Activated CD8-positive, alpha-beta T cell treated with anti-CD3 and anti-CD28 coated beads, Interleukin-2, amount 10 ng/mL, durations not matched to agents 7 days and 5 days (primary cell): ENCODE measurements around the gene PRKCSH. TPM values are rescaled to one million over a fixed set of nuclear protein-coding genes. Genes with fewer than 3 reads are reported as not detected.

ENCODE experiments used
- ATAC-seq: fragments of 150-1000 bp; cut with Tn5 transposase; one replicate; pipeline ENCODE4 v1.10.0; 2021; ENCODE audit warnings: moderate library complexity
- CTCF ChIA-PET: fragments of 350-600 bp; sonication (Branson Sonifier 250); formaldehyde crosslinking; loops from one replicate; lab custom pipeline; 2021; ENCODE audit warnings: antibody characterized with exemption; lab: Charles Lee
- POLR2A ChIA-PET: fragments of 350-600 bp; sonication (Branson Sonifier 250); formaldehyde crosslinking; loops from one replicate; lab custom pipeline; 2021; ENCODE audit warnings: antibody characterized with exemption; lab: Charles Lee
- DNase-seq: peaks from one replicate; pipeline ENCODE4 v3.0.0-alpha.2; 2020
- H3K27ac Mint-ChIP-seq: one replicate; pipeline ENCODE4 v1.8.0; 2021; ENCODE audit warnings: mild to moderate bottlenecking, mixed read lengths
- H3K27me3 Mint-ChIP-seq: one replicate; pipeline ENCODE4 v1.8.0; 2021; ENCODE audit warnings: low read depth, mixed read lengths
- H3K36me3 Mint-ChIP-seq: one replicate; pipeline ENCODE4 v1.8.0; 2021; ENCODE audit warnings: low read depth, mixed read lengths
- H3K4me1 Mint-ChIP-seq: one replicate; pipeline ENCODE4 v1.8.0; 2021; ENCODE audit warnings: low read depth, mixed read lengths
- H3K4me3 Mint-ChIP-seq: one replicate; pipeline ENCODE4 v1.8.0; 2021; ENCODE audit warnings: mild to moderate bottlenecking, mixed read lengths
- H3K9me3 Mint-ChIP-seq: one replicate; pipeline ENCODE4 v1.8.0; 2022; ENCODE audit warnings: mixed read lengths; ENCODE audit not compliant: insufficient read depth
- total RNA-seq, 2 experiments: library from RNA; stranded (reverse); gene quantifications; one replicate each; pipeline ENCODE4 v1.2.3, GENCODE V29; 2021

The PRKCSH gene
- total RNA-seq, 2 experiments from 2014 or later, result 285 to 302 TPM

GRCh38 chr19:11444059-11444458 is 8.6 kb downstream of the PRKCSH start:
- H3K27me3 Mint-ChIP-seq, result no peaks in the 10 kb centered on the region
- POLR2A ChIA-PET, result no interaction called here
- no peak for DNase-seq

GRCh38 chr19:11445141-11445540 is 9.7 kb downstream of the PRKCSH start:
- H3K9me3 Mint-ChIP-seq, result no peaks in the 10 kb centered on the region
- no peak for ATAC-seq
- H3K4me3 Mint-ChIP-seq, result no peak overlapping the region
- H3K4me1 Mint-ChIP-seq, result peaks cover 9% of the 10 kb centered on the region
- CTCF ChIA-PET, result interaction anchor here (1.5 to 3.0 kb wide), 3 partner anchors 10 to 64 kb away, joined by 4 to 14 read pairs (median 6); partner anchors contain the start of genes ODAD3 and PRKCSH
- DNase-seq, result no peak
- no peaks in the 10 kb centered on the region for H3K27me3 Mint-ChIP-seq
- peak overlapping the region; percentile 0 for H3K27ac Mint-ChIP-seq
- H3K36me3 Mint-ChIP-seq, result peaks cover 37% of the 10 kb centered on the region
- POLR2A ChIA-PET, result no interaction called here

More at GRCh38 chr19:11444059-11444458, 8.6 kb downstream of the PRKCSH start:
- CTCF ChIA-PET, result interaction anchor here (0.9 to 5.5 kb wide), 4 partner anchors 9 to 63 kb away, joined by 3 to 25 read pairs (median 10); partner anchors contain the start of genes ODAD3, PRKCSH and RGL3
- H3K9me3 Mint-ChIP-seq, result no peaks in the 10 kb centered on the region
- peaks cover 9% of the 10 kb centered on the region for H3K4me1 Mint-ChIP-seq
- peak overlapping the region; percentile 46 for H3K27ac Mint-ChIP-seq
- no peak overlapping the region for H3K4me3 Mint-ChIP-seq
- peaks cover 35% of the 10 kb centered on the region for H3K36me3 Mint-ChIP-seq
- no peak for ATAC-seq

- Mint-ChIP-seq H3K27ac (no peak overlapping the region), H3K9me3 (no peaks in the 10 kb centered on the region), H3K27me3 (no peaks in the 10 kb centered on the region), H3K4me3 (no peak overlapping the region), H3K4me1 (peaks cover 5% of the 10 kb centered on the region), H3K36me3 (peaks cover 32% of the 10 kb centered on the region)
- ATAC-seq, result no peak
- DNase-seq, result no peak
- ChIA-PET CTCF (interaction anchor here (0.9 to 1.6 kb wide), 3 partner anchors 36 to 65 kb away, joined by 3 to 6 read pairs (median 4); no protein-coding TSS in a partner anchor), POLR2A (no interaction called here)
Measured at GRCh38 chr19:11446271-11446651, 10.8 kb downstream of the PRKCSH start.

DNA sequence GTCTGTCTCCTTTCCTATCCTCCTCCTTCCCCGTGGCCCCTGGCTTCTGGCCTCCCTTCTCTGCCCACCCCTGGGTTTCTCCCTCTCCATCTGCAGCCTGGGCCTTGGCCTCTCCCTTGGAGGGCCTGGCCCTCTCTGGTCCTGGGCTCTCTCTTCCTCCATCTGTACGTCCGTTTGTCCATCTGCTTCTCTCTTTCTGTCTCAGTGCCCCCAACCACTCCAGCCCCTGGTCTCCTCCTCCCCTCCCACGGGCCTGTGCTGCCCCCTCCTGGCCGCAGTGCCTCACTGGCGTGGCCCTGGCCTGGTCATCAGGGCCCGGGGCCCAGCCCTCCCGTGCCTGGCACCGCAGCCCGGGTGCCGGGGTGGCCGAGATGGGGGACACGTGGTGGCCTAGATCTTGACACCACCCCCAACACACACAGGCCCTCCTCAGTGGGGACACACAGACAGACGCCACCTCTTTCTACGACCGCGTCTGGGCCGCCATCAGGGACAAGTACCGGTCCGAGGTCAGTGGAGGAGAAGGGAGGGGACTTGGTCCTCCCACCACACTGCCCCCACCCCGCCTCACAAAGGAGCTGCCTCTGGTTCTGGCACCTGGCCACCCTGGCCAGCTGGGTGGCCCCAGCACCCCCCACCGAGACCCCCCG is 11.3 kb downstream of the PRKCSH start:
- no peak overlapping the region for H3K4me3 Mint-ChIP-seq
- DNase-seq, result peak; percentile 49
- H3K36me3 Mint-ChIP-seq, result peaks cover 28% of the 10 kb centered on the region
- no peak overlapping the region for H3K27ac Mint-ChIP-seq
- CTCF ChIA-PET, result interaction anchor here (1.5 kb wide), 1 partner anchor 65 kb away, joined by 6 read pairs; no protein-coding TSS in a partner anchor
- H3K9me3 Mint-ChIP-seq, result no peaks in the 10 kb centered on the region
- no peaks in the 10 kb centered on the region for H3K27me3 Mint-ChIP-seq
- POLR2A ChIA-PET, result no interaction called here
- ATAC-seq, result peak; percentile 70
- peaks cover 4% of the 10 kb centered on the region for H3K4me1 Mint-ChIP-seq

DNA sequence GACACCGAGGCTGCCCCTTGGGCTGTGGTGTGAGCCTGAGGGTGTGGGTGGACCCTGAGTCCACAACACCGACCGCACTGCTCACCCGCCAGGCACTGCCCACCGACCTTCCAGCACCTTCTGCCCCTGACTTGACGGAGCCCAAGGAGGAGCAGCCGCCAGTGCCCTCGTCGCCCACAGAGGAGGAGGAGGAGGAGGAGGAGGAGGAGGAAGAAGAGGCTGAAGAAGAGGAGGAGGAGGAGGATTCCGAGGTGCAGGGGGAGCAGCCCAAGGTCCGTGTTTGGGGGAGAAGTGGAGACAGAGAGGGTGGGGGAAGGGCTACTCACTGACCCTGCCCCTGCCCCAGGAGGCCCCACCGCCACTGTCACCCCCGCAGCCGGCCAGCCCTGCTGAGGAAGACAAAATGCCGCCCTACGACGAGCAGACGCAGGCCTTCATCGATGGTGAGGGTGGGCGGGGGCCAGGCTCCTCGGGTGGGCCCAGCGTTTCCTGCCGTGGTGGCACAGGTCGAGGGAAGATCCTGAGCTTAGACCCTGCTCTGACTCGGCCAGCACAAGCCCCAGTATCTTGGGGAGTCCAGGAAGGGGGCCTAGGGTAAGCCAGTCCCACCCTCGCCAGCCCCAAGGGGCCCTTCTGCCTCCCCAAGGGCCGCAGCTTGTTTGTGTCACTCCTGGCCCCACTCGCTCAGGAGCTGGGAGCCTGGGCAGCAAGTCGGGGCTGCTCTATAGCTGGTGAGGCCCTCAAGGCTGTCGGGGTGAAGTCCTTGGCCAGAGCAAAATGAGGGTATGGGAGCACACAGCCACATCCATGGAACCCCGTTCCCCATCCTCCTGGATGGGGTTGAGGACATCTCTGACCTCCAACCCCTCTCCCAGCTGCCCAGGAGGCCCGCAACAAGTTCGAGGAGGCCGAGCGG is 12.2 kb downstream of the PRKCSH start:
- no peaks in the 10 kb centered on the region for H3K4me1 Mint-ChIP-seq
- no peak overlapping the region for H3K4me3 Mint-ChIP-seq
- H3K36me3 Mint-ChIP-seq, result peaks cover 22% of the 10 kb centered on the region
- ChIA-PET CTCF (interaction anchor here (0.9 kb wide), 1 partner anchor 66 kb away, joined by 3 read pairs; no protein-coding TSS in a partner anchor), POLR2A (no interaction called here)
- H3K27me3 Mint-ChIP-seq, result no peaks in the 10 kb centered on the region
- DNase-seq (no peak), ATAC-seq (no peak)
- H3K9me3 Mint-ChIP-seq, result no peaks in the 10 kb centered on the region
- H3K27ac Mint-ChIP-seq, result no peak overlapping the region

DNA sequence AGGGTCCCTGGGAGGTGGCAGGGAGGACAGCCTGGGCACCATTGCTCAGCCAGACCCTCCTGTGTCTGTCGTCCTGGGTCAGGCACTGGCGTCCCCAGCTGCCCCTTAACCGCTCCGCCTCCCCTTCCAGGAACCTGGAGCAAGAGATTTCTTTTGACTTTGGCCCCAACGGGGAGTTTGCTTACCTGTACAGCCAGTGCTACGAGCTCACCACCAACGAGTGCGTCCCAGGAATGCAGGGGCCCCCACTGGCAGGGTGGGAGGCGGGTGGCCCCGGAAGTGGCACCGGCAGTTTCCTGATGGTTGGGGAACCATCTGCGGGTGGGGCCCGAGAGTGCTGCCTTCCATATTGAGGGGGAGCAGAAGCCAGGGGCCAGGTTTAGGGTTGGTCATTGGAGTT is 13.0 kb downstream of the PRKCSH start:
- peaks cover 18% of the 10 kb centered on the region for H3K36me3 Mint-ChIP-seq
- no peaks in the 10 kb centered on the region for H3K4me1 Mint-ChIP-seq
- H3K9me3 Mint-ChIP-seq, result no peaks in the 10 kb centered on the region
- DNase-seq (no peak), ATAC-seq (no peak)
- no peaks in the 10 kb centered on the region for H3K27me3 Mint-ChIP-seq
- H3K4me3 Mint-ChIP-seq, result no peak overlapping the region
- H3K27ac Mint-ChIP-seq, result no peak overlapping the region
- CTCF ChIA-PET, result interaction anchor here (0.9 kb wide), 1 partner anchor 67 kb away, joined by 3 read pairs; no protein-coding TSS in a partner anchor
- POLR2A ChIA-PET, result no interaction called here

DNA sequence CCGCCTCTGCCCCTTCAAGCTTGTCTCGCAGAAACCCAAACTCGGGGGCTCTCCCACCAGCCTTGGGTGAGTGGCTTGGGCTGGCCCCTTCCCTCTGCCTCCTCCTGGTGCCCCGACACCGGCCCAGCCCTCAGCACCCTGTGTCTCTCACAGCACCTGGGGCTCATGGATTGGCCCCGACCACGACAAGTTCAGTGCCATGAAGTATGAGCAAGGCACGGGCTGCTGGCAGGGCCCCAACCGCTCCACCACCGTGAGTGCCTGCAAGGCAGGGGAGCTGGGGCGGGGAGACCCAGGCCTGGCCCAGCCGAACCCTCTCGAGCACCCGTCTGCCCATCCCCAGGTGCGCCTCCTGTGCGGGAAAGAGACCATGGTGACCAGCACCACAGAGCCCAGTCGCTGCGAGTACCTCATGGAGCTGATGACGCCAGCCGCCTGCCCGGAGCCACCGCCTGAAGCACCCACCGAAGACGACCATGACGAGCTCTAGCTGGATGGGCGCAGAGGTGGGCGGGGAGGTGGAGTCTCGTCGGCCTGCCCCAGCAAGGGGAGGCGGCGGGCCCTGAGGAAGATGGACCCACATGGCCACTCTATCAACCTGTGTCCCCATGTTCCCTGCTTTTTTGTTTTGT is 13.6 kb downstream of the PRKCSH start:
- DNase-seq (no peak), ATAC-seq (no peak)
- Mint-ChIP-seq H3K9me3 (no peaks in the 10 kb centered on the region), H3K27ac (no peak overlapping the region), H3K36me3 (peaks cover 17% of the 10 kb centered on the region), H3K4me1 (no peaks in the 10 kb centered on the region), H3K27me3 (no peaks in the 10 kb centered on the region), H3K4me3 (no peak overlapping the region)
- ChIA-PET CTCF (interaction anchor here (0.9 kb wide), 1 partner anchor 14 kb away, joined by 4 read pairs; the partner anchor contains the start of gene PRKCSH), POLR2A (interaction anchor here (0.6 kb wide), 1 partner anchor 95 kb away, joined by 3 read pairs; no protein-coding TSS in a partner anchor)

DNA sequence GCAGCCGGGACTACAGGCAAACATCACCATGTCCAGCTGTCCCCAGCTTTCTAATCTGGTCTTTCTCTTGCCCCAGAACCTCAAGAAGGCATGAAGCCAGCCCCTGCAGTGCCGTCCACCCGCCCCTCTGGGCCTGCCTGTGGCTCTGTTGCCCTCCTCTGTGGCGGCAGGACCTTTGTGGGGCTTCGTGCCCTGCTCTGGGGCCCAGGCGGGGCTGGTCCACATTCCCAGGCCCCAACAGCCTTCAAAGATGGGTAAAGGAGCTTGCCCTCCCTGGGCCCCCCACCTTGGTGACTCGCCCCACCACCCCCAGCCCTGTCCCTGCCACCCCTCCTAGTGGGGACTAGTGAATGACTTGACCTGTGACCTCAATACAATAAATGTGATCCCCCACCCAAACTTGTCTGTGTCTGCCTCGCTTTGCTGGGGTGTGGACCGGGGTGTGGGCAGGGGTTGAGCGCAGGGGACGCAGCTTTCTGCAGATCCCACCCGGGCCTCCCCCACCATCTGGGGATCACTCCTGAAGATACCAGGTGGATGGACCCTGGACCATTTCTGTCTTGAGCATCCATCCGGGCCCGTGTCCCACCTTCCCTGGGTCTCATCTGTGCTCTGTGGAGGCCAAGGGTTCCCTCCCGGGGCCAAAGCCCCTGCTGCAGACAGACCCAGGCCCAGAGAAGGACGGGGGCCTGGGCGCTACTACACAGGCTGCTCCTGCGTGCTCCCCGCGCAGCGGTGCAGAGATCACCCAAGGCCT is 15.3 kb downstream of the PRKCSH start:
- H3K27me3 Mint-ChIP-seq, result no peaks in the 10 kb centered on the region
- peaks cover 9% of the 10 kb centered on the region for H3K36me3 Mint-ChIP-seq
- DNase-seq (no peak), ATAC-seq (no peak)
- H3K27ac Mint-ChIP-seq, result no peak overlapping the region
- ChIA-PET POLR2A (no interaction called here), CTCF (no interaction called here)
- H3K4me1 Mint-ChIP-seq, result no peaks in the 10 kb centered on the region
- H3K4me3 Mint-ChIP-seq, result no peak overlapping the region
- no peaks in the 10 kb centered on the region for H3K9me3 Mint-ChIP-seq

GRCh38 chr19:11451327-11451870 is 16.0 kb downstream of the PRKCSH start:
- Mint-ChIP-seq H3K27me3 (no peaks in the 10 kb centered on the region), H3K27ac (no peak overlapping the region), H3K4me3 (no peak overlapping the region), H3K9me3 (no peaks in the 10 kb centered on the region), H3K4me1 (no peaks in the 10 kb centered on the region), H3K36me3 (peaks cover 9% of the 10 kb centered on the region)
- DNase-seq (no peak), ATAC-seq (no peak)
- CTCF ChIA-PET, result interaction anchor here (1.1 kb wide), 1 partner anchor 31 kb away, joined by 3 read pairs; no protein-coding TSS in a partner anchor
- POLR2A ChIA-PET, result no interaction called here

DNA sequence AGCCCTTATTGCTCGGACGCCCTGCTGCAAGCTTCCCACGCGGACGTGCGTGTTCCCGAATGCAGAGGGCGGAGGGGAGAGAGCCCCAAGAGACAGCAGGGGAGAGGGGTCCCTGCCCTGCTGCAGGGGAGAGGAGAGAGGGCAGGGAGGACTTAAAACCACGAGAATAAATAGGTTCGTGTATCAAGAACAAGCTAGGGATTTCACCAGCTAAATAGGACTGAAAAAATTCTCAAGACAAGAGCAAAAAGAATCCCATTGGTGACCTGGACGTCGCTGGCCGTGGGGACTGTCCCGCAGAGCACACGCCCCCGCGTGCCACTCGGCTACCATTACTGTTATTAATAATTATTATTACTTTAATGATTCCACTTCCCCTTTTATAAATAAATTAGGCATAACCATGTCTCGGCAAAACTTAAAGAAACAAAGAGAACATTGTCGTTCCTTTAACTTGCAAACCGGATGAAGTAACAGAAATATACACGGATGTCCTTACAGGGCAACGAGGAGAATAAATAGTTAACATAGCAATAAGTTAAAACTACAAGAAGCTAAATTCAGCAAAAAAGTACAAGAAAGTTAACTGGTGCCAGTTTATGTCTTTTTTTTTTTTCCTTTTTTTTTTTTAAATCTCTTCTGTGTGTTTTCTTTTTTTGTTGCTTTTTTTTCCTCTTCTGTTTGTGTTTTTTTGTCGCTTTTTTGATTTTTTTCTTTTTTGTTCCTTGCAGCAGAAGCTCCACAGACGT is 16.6 kb downstream of the PRKCSH start:
- Mint-ChIP-seq H3K4me3 (no peak overlapping the region), H3K4me1 (no peaks in the 10 kb centered on the region), H3K36me3 (peaks cover 7% of the 10 kb centered on the region), H3K27ac (no peak overlapping the region), H3K9me3 (no peaks in the 10 kb centered on the region), H3K27me3 (no peaks in the 10 kb centered on the region)
- ChIA-PET CTCF (interaction anchor here (1.1 kb wide), 1 partner anchor 30 kb away, joined by 3 read pairs; no protein-coding TSS in a partner anchor), POLR2A (interaction anchor here (0.6 kb wide), 2 partner anchors 25 to 1152 kb away, joined by 3 to 4 read pairs; no protein-coding TSS in a partner anchor)
- ATAC-seq, result no peak
- no peak for DNase-seq
